GM18498 (cell line): Measurements from ENCODE around the gene CCL2.

Source experiments
- ATAC-seq: cut with Tn5 transposase; IDR thresholded peaks from one replicate; pipeline ENCODE4 v1.9.1; 2021; ENCODE audit warnings: mild to moderate bottlenecking, moderate library complexity; ENCODE audit not compliant: unreplicated experiment

The CCL2 gene

GRCh38 chr17:34261568-34262337 is 6.7 kb downstream of the CCL2 start:
- ATAC-seq = no peak

GRCh38 chr17:34265711-34266110 is 10.6 kb downstream of the CCL2 start:
- no peak for ATAC-seq

- ATAC-seq = no peak
Observed at GRCh38 chr17:34269969-34270368, 14.9 kb downstream of the CCL2 start, which contains the start of gene CCL7. Gene CCL7, plus strand, starts transcription at chr17:34270221. Its CDS starts 70 bp downstream, at chr17:34270291.

GRCh38 chr17:34275881-34276280 is 20.8 kb downstream of the CCL2 start:
- ATAC-seq = no peak

- no peak for ATAC-seq
Observed at GRCh38 chr17:34276826-34277225, 21.7 kb downstream of the CCL2 start.

GRCh38 chr17:34283571-34283970 is 28.5 kb downstream of the CCL2 start:
- no peak for ATAC-seq

- ATAC-seq = no peak
Observed at GRCh38 chr17:34285286-34285792, 30.3 kb downstream of the CCL2 start, which contains the start of gene CCL11. Gene CCL11, plus strand, starts transcription at chr17:34285742. Its CDS starts 67 bp downstream, at chr17:34285809.

- no peak for ATAC-seq
Observed at GRCh38 chr17:34287875-34288274, 32.8 kb downstream of the CCL2 start.

GRCh38 chr17:34290586-34290985 is 35.5 kb downstream of the CCL2 start:
- no peak for ATAC-seq

- no peak for ATAC-seq
Observed at GRCh38 chr17:34291721-34292348, 36.8 kb downstream of the CCL2 start.

GRCh38 chr17:34299027-34299426 is 43.9 kb downstream of the CCL2 start:
- no peak for ATAC-seq

GRCh38 chr17:34299956-34300577 is 45.0 kb downstream of the CCL2 start:
- no peak for ATAC-seq

GRCh38 chr17:34300652-34301370 is 45.7 kb downstream of the CCL2 start:
- ATAC-seq = no peak

GRCh38 chr17:34301986-34302385 is 46.9 kb downstream of the CCL2 start:
- ATAC-seq = no peak

- ATAC-seq = no peak
Observed at GRCh38 chr17:34302636-34303035, 47.6 kb downstream of the CCL2 start.

GRCh38 chr17:34303606-34304005 is 48.5 kb downstream of the CCL2 start:
- no peak for ATAC-seq

- no peak for ATAC-seq
Observed at GRCh38 chr17:34305061-34305460, 50.0 kb downstream of the CCL2 start.

- ATAC-seq = no peak
Observed at GRCh38 chr17:34305606-34306005, 50.5 kb downstream of the CCL2 start.

- ATAC-seq = no peak
Observed at GRCh38 chr17:34306466-34306865, 51.4 kb downstream of the CCL2 start.
